ENCODE measurements around the gene SOCS6.

DNA sequence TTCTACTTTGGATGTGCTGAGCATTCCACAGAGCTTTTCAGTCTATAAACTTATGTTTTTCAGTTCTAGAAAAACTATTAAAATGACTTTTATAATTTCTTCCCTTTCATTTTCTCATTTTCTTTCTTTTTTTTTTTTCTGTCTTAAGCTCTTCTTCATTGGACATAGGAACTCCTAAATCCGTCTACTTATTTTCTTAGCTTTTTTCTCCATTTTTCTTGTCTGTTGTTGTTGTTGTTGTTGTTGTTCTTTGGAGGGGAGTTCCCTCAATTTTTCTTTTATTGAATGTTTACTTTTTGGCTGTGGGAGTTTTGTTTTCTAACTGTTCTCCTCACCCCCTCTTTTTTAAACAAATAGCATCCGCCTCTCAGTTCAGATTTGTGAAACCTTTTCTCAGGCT, 7.9 kb downstream of the SOCS6 start:
- TF ChIP-seq, protein P1, sequence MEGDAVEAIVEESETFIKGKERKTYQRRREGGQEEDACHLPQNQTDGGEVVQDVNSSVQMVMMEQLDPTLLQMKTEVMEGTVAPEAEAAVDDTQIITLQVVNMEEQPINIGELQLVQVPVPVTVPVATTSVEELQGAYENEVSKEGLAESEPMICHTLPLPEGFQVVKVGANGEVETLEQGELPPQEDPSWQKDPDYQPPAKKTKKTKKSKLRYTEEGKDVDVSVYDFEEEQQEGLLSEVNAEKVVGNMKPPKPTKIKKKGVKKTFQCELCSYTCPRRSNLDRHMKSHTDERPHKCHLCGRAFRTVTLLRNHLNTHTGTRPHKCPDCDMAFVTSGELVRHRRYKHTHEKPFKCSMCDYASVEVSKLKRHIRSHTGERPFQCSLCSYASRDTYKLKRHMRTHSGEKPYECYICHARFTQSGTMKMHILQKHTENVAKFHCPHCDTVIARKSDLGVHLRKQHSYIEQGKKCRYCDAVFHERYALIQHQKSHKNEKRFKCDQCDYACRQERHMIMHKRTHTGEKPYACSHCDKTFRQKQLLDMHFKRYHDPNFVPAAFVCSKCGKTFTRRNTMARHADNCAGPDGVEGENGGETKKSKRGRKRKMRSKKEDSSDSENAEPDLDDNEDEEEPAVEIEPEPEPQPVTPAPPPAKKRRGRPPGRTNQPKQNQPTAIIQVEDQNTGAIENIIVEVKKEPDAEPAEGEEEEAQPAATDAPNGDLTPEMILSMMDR (IDR thresholded peaks at IDR 0.05), result no peak
- TF ChIP-seq POLR2A (IDR thresholded peaks at IDR 0.05) (no peak), POLR2AphosphoS5 (IDR thresholded peaks at IDR 0.05) (no peak)
